ENCODE data around the gene ATP5MC2.
"Not testable (repeated sequence)": the region's sequence is repeated elsewhere in the genome, so short reads cannot be mapped to it uniquely, and the experiment has no call there.

The ATP5MC2 gene

GRCh38 chr12:53686436-53686835 lies 10.6 kb upstream of the ATP5MC2 start:
- peak overlapping the region; percentile 55 for H3K27ac ChIP-seq
- TF ChIP-seq CTCF (conservative IDR thresholded peaks at IDR 0.05) = no peak

GRCh38 chr12:53684654-53685220 lies 8.9 kb upstream of the ATP5MC2 start:
- TF ChIP-seq CTCF (conservative IDR thresholded peaks at IDR 0.05) = no peak
- H3K27ac ChIP-seq = no peak overlapping the region

GRCh38 chr12:53683983-53684382 lies 8.1 kb upstream of the ATP5MC2 start:
- no peak overlapping the region for H3K27ac ChIP-seq
- TF ChIP-seq CTCF (conservative IDR thresholded peaks at IDR 0.05) = no peak

- no peak for TF ChIP-seq CTCF (conservative IDR thresholded peaks at IDR 0.05)
- H3K27ac ChIP-seq = no peak overlapping the region
These were observed 7.6 kb upstream of the ATP5MC2 start for GRCh38 chr12:53683494-53683893.

- not testable (repeated sequence) for H3K27ac ChIP-seq
These were observed 4.2 kb upstream of the ATP5MC2 start for GRCh38 chr12:53680061-53680460.

- no peak for TF ChIP-seq CTCF (conservative IDR thresholded peaks at IDR 0.05)
- H3K27ac ChIP-seq = no peak overlapping the region
These were observed 1.9 kb upstream of the ATP5MC2 start for GRCh38 chr12:53677800-53678148.

- peak overlapping the region; percentile 95; the same call in 1 of the 2 replicates for H3K27ac ChIP-seq
- TF ChIP-seq CTCF (conservative IDR thresholded peaks at IDR 0.05) = no peak
These were observed 1.3 kb upstream of the ATP5MC2 start for GRCh38 chr12:53677016-53677799.

- H3K27ac ChIP-seq = peak overlapping the region; percentile 95
- no peak for TF ChIP-seq CTCF (conservative IDR thresholded peaks at IDR 0.05)
These were observed 753 bp upstream of the ATP5MC2 start for GRCh38 chr12:53676656-53677015.
